Epithelial cell of esophagus (primary cell): ENCODE measurements around the gene FNDC3B.

ENCODE experiments used
- DNase-seq: peaks from one replicate; pipeline ENCODE4 v3.0.0; 2010; ENCODE audit warnings: low read depth
- H3K4me3 ChIP-seq: 2 replicates; pipeline ENCODE4 v1.5.1; 2011; ENCODE audit warnings: mild to moderate bottlenecking, low read length, control low read depth
- TF ChIP-seq, protein P1 (sequence below): IDR thresholded peaks from 2 replicates; pipeline ENCODE4 v1.5.1; 2011; ENCODE audit warnings: low read depth, mild to moderate bottlenecking, low read length, control low read depth, inconsistent platforms; ENCODE audit not compliant: insufficient read depth; ENCODE audit errors: missing control alignments

FNDC3B gene

DNA sequence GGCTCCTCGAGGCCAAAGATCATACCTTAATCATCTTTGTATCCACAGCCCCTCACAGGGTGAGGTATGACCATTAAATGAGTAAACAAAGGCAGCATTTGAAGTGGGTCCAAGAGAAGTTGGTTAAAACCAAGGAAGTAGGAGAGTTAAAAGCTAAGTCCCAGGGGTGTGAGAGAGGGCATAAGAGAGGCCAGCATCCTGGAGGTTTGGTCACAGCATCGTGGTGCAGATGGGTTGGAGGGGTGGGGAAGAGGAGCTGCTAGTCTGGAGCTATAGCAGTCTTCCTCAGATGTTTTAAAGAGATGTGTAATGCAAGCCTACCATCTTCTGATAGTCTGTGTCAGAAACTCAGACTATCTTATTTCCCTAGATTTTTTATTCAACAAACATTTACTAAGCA, 253.7 kb downstream of the FNDC3B start:
- TF ChIP-seq, protein P1, sequence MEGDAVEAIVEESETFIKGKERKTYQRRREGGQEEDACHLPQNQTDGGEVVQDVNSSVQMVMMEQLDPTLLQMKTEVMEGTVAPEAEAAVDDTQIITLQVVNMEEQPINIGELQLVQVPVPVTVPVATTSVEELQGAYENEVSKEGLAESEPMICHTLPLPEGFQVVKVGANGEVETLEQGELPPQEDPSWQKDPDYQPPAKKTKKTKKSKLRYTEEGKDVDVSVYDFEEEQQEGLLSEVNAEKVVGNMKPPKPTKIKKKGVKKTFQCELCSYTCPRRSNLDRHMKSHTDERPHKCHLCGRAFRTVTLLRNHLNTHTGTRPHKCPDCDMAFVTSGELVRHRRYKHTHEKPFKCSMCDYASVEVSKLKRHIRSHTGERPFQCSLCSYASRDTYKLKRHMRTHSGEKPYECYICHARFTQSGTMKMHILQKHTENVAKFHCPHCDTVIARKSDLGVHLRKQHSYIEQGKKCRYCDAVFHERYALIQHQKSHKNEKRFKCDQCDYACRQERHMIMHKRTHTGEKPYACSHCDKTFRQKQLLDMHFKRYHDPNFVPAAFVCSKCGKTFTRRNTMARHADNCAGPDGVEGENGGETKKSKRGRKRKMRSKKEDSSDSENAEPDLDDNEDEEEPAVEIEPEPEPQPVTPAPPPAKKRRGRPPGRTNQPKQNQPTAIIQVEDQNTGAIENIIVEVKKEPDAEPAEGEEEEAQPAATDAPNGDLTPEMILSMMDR: no peak
- DNase-seq: no peak

DNA sequence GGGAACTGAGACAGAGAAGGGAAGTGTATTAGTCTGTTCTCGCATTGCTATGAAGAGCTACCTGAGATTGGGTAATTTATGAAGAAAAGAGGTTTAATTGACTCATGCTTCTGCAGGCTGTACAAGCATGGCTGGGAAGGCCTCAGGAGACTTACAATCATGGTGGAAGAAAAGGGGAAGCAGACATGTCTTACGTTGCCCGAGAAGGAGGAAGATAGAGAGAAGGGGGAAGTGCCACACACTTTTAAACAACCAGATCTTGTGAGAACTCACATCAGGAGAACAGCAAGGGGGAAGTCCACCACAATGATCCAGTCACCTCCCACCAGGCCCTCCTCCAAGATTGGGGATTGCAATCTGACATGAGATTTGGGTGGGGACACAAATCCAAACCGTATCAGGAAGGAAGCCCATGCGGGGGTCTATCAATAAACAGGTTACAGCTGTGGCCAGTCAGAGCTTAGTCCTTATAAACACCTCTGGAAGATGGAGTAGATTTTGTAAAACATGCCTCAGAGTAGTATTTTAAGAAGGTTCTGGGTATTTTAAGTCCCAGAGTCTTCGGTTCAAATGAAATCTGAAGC, 254.9 kb downstream of the FNDC3B start:
- DNase-seq: no peak
- TF ChIP-seq, protein P1: no peak

More for the DNA sequence above, 253.7 kb downstream of the FNDC3B start:
- H3K4me3 ChIP-seq: no peak overlapping the region

DNA sequence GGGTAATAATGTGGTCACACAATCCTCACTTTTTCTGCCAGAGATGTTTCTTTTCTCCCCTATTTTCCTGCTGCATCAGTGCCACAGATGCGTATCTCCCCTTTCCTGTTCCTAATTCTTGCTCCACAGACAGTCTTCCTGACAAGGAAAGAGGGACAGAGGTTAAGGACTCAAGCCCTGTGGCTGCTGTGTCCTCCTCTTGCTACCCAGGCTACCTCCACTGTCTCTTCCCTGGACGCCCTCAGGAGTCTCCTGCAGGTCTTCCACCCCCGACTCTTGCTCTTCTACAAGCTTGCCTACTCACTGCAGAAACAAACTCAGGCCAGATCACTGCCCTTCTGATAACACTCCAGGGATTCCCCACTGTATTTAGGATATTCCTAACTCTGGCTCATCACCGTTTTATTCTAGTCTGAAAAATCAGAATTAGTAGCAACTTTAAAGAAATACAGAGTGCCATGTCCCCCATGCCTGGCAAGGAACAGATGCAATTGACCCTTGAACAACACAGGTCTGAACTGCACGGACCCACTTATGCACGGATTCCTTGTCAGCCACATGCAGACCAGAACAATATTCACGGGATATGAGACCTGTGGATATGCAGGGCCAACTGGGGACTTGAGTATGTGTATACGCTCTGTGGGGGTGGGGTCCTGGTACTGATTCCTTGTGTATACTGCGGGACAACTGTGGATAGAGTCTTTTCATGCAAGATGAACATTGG, 257.0 kb downstream of the FNDC3B start:
- TF ChIP-seq, protein P1: no peak
- no peak for DNase-seq
- H3K4me3 ChIP-seq: no peak overlapping the region

More for the DNA sequence above, 254.9 kb downstream of the FNDC3B start:
- H3K4me3 ChIP-seq: no peak overlapping the region

DNA sequence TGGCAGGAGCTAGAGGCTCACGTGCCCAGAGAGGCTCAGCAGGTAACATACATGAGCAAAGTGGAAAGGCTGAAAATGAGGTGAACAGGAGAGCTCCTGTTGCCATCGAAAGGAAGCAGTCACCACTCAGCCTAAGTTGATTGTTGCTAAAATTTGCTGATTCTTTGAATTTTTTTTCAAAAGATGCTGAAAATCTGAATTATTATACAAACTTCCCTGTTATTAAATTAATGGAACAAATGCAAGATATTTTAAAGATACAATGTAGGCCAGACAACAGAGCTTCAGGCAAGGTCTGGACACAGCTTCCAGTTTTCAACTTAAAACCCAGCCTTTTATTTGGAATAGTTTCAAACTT, 257.6 kb downstream of the FNDC3B start:
- TF ChIP-seq, protein P1: no peak

DNA sequence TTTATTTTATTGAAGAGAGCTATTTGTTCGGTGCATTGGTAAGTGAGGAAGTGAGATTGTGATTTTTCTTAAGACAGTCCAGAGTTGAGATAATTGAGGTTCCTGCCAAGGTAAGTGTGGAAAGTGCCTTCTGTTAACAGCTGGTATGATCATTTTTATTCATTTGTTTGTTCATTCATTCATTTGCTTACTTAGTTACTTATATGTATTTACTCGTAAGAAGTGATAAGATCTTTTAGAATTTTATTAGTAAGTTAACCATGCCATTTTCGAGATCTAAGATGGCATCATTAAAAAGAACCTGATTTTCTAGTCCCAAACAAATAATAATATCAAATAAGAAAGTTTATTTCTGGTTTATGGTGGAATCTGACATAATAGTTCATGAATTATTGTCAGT, 258.9 kb downstream of the FNDC3B start:
- no peak overlapping the region for H3K4me3 ChIP-seq
- DNase-seq: no peak
- TF ChIP-seq, protein P1: no peak

More for the DNA sequence above, 257.6 kb downstream of the FNDC3B start:
- no peak overlapping the region for H3K4me3 ChIP-seq
- no peak for DNase-seq

DNA sequence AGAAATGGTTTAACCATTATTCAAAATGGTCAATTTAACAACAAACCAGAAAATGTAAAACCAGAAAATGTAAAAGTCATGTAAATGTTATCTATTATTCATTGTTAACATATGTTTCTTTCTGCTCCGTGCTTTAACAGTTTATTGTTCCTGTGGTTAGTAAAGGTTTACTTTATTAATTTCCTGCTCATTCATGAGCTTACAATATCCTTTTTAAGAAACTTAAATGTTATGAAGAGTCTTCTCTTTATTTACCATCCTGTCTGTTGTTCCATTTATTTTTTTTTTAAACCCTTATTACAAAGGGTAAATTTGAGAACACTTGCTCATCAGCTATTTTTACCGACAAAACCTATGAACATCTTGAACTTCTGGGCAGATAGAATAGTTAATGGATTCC, 260.8 kb downstream of the FNDC3B start:
- TF ChIP-seq, protein P1: no peak
- no peak for DNase-seq
- H3K4me3 ChIP-seq: no peak overlapping the region

DNA sequence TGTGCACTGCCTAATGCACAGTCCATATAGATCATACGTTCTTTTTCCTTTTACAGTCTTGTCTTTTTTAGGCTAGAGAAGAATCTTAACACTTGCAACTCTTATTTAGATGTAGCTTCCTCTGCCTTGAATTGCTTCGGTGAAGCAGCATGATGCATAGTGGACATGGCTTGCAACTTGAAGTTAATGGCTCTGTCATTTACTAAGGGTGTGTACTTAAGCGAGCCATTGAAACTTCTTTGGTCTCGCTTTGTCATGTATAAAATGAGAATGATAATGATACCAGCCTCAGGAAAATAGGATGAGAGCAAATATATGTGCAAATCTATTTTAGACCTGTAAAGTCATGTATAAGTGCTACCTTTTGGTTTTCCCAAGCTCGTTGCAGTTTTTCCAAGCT, 261.5 kb downstream of the FNDC3B start:
- no peak overlapping the region for H3K4me3 ChIP-seq
- no peak for DNase-seq
- TF ChIP-seq, protein P1: no peak
